HepG2 (cell line): ENCODE results near the gene RCOR3. TPM values are rescaled to one million over a fixed set of nuclear protein-coding genes. Genes with fewer than 3 reads are reported as not detected.

Source experiments
- ATAC-seq: fragments of 200-7000 bp; cut with Tn5 transposase; 3 replicates; pipeline ENCODE4 v1.9.1; 2020; ENCODE audit warnings: mild to moderate bottlenecking, moderate library complexity
- BruUV-seq: library from RNA; stranded (reverse); fragments of 400-500 nt; replicated peaks from 2 replicates; lab custom pipeline; 2021; lab: Mats Ljungman, UMichigan
- CTCF ChIA-PET: fragments of 300-600 bp; formaldehyde crosslinking; extraction: SDS; loops from one replicate; lab custom pipeline; 2021; ENCODE audit warnings: low total read pairs, inconsistent platforms, low intra/inter-chr PET ratio; lab: Yijun Ruan, JAX
- POLR2A ChIA-PET: fragments of 350-600 bp; sonication (Branson Sonifier 250); formaldehyde crosslinking; loops from one replicate; lab custom pipeline; 2020; ENCODE audit warnings: antibody characterized with exemption, inconsistent platforms; lab: Yijun Ruan, JAX
- DNase-seq: peaks from one replicate; pipeline ENCODE4 v3.0.0-alpha.2; 2015; ENCODE audit warnings: low spot score
- FAIRE-seq: peaks from 3 replicates; lab custom pipeline; 2011; peaks lifted over from hg19 to GRCh38; lab: Jason Lieb, UNC
- H2AFZ ChIP-seq: one replicate; pipeline ENCODE4 v1.6.1; 2011; ENCODE audit warnings: low read length, inconsistent platforms
- H3K27ac ChIP-seq: fragments of 300-600 bp; 3 replicates; pipeline ENCODE4 v1.8.0; 2011; ENCODE audit warnings: mixed run types, mild to moderate bottlenecking, mixed read lengths, low read length, inconsistent platforms; ENCODE audit not compliant: insufficient read depth; ENCODE audit errors: extremely low read length
- H3K27me3 ChIP-seq, 2 experiments: fragments of 200-600 bp in 1 of 2; 2 replicates in 1 of 2; 3 replicates in 1 of 2; pipeline versions ENCODE4 v1.6.0 to v1.8.0; 2011; ENCODE audit warnings: low read length in 2 of 2, mild to moderate bottlenecking in 2 of 2, moderate library complexity in 2 of 2, inconsistent platforms in 1 of 2; ENCODE audit not compliant: insufficient read depth in 2 of 2, control insufficient read depth in 1 of 2
- H3K36me3 ChIP-seq, 2 experiments: fragments of 200-600 bp in 1 of 2; replicated peaks in 1 of 2; 2 replicates in 1 of 2; 3 replicates in 1 of 2; pipeline versions ENCODE4 v1.5.1 to v1.8.0; 2011; ENCODE audit warnings: low read length in 2 of 2, inconsistent platforms in 1 of 2; ENCODE audit not compliant: insufficient read depth in 2 of 2, control insufficient read depth in 1 of 2
- H3K4me1 ChIP-seq: 2 replicates; pipeline ENCODE4 v1.5.1; 2012; ENCODE audit warnings: low read length, inconsistent platforms; ENCODE audit not compliant: insufficient read depth
- H3K4me2 ChIP-seq: 2 replicates; pipeline ENCODE4 v1.6.0; 2011; ENCODE audit warnings: low read depth, low read length, inconsistent platforms
- H3K4me3 ChIP-seq, 3 experiments: fragments of 200-600 bp in 1 of 3; sonication (generic), shearing (Covaris generic) in 1 of 3; replicated peaks in 1 of 3; 2 replicates each; pipeline ENCODE4 v1.5.1; 2011 to 2016; ENCODE audit warnings: low read length in 3 of 3, inconsistent platforms in 2 of 3, low read depth in 2 of 3, mild to moderate bottlenecking in 2 of 3, control low read depth in 1 of 3, mixed read lengths in 1 of 3; ENCODE audit not compliant: insufficient read depth in 1 of 3
- H3K79me2 ChIP-seq: one replicate; pipeline ENCODE4 v1.6.1; 2011; ENCODE audit warnings: low read length, inconsistent platforms; ENCODE audit not compliant: insufficient read depth
- H3K9ac ChIP-seq: 2 replicates; pipeline ENCODE4 v1.6.0; 2011; ENCODE audit warnings: mild to moderate bottlenecking, low read depth, low read length, inconsistent platforms; ENCODE audit not compliant: insufficient read depth
- H3K9me3 ChIP-seq: 2 replicates; pipeline ENCODE4 v1.5.1; 2012; ENCODE audit warnings: mild to moderate bottlenecking, low read length
- H4K20me1 ChIP-seq: 2 replicates; pipeline ENCODE4 v1.6.0; 2011; ENCODE audit warnings: inconsistent platforms, mild to moderate bottlenecking, low read length, moderate library complexity; ENCODE audit not compliant: insufficient read depth
- E2F2 ChIP-seq: sonication (generic); formaldehyde crosslinking; IDR thresholded peaks from 2 replicates; pipeline ENCODE4 v1.4.0; 2020; ENCODE audit warnings: missing genetic modification reagents, borderline replicate concordance
- NFAT5 ChIP-seq: sonication (generic); formaldehyde crosslinking; IDR thresholded peaks from 2 replicates; pipeline ENCODE4 v1.4.0; 2020; ENCODE audit warnings: missing genetic modification reagents
- PBX2 ChIP-seq: IDR thresholded peaks from 2 replicates; pipeline ENCODE4 v1.6.1; 2016; ENCODE audit warnings: control low read depth
- REL ChIP-seq: sonication (generic); formaldehyde crosslinking; conservative IDR thresholded peaks from 2 replicates; pipeline ENCODE4 v1.8.0; 2022; ENCODE audit warnings: mild to moderate bottlenecking, missing genetic modification reagents, moderate library complexity
- SP1 ChIP-seq, 2 experiments: fragments of 450-650 bp in 1 of 2; sonication (generic) in 1 of 2; formaldehyde crosslinking in 1 of 2; IDR thresholded peaks; 2 replicates each; pipeline versions ENCODE4 v1.4.0 to v1.6.1; 2016 to 2020; ENCODE audit warnings: missing genetic modification reagents in 1 of 2
- SSRP1 ChIP-seq: IDR thresholded peaks from 2 replicates; pipeline ENCODE4 v1.6.1; 2016; ENCODE audit warnings: control low read depth
- THAP7 ChIP-seq: sonication (generic); formaldehyde crosslinking; IDR thresholded peaks from 2 replicates; pipeline ENCODE4 v1.8.1; 2023; ENCODE audit warnings: mild to moderate bottlenecking, missing genetic modification reagents
- ZBTB3 ChIP-seq: sonication (generic); formaldehyde crosslinking; IDR thresholded peaks from 2 replicates; pipeline ENCODE4 v1.4.0; 2020; ENCODE audit warnings: low read depth, mild to moderate bottlenecking, moderate library complexity, missing genetic modification reagents, borderline replicate concordance
- ZFP90 ChIP-seq: sonication (generic); formaldehyde crosslinking; IDR thresholded peaks from 2 replicates; pipeline ENCODE4 v1.8.0; 2022; ENCODE audit warnings: missing genetic modification reagents, mild to moderate bottlenecking, inconsistent platforms, borderline replicate concordance
- ZNF34 ChIP-seq: sonication (generic); formaldehyde crosslinking; IDR thresholded peaks from 2 replicates; pipeline ENCODE4 v1.4.0; 2020; ENCODE audit warnings: mild to moderate bottlenecking, missing genetic modification reagents, borderline replicate concordance
- ZNF639 ChIP-seq: conservative IDR thresholded peaks from 2 replicates; pipeline ENCODE4 v1.6.1; 2018; ENCODE audit warnings: missing genetic modification reagents
- ZNF773 ChIP-seq: sonication (generic); formaldehyde crosslinking; IDR thresholded peaks from 2 replicates; pipeline ENCODE4 v1.4.0; 2020; ENCODE audit warnings: missing genetic modification reagents, borderline replicate concordance
- ZSCAN12 ChIP-seq: sonication (generic); formaldehyde crosslinking; IDR thresholded peaks from 2 replicates; pipeline ENCODE4 v1.9.0; 2021; ENCODE audit warnings: mild to moderate bottlenecking, missing genetic modification reagents
- ZSCAN20 ChIP-seq: sonication (generic); formaldehyde crosslinking; IDR thresholded peaks from 2 replicates; pipeline ENCODE4 v1.4.0; 2020; ENCODE audit warnings: missing genetic modification reagents, mild to moderate bottlenecking, borderline replicate concordance
- WGBS: methylation state at CpG from one replicate; pipeline ENCODE4 v1.1.6; 2017; ENCODE audit warnings: low lambda C conversion rate; 5-methylcytosine and 5-hydroxymethylcytosine counted together
- in situ Hi-C: cut with HindIII; loops from 2 replicates; pipeline ENCODE4 v1.10.0; 2017; ENCODE audit warnings: low pct_unique_long_range_greater_than_20kb; ENCODE audit not compliant: extremely low pct_ligation_motif_present
- intact Hi-C: fragments of 100-400 bp; cut with micrococcal nuclease; formaldehyde crosslinking; loops from one replicate; pipeline ENCODE4 v1.10.0; 2022; ENCODE audit not compliant: unreplicated experiment
- polyA plus RNA-seq, 8 experiments: library from polyadenylated mRNA; depleted of rRNA in 3 of 8; stranded (reverse) in 7 of 8; unstranded in 1 of 8; fragments of >200 nt; fragmentation: Illumina TruSeq in 4 of 8; extraction: Trizol in 4 of 8; gene quantifications; 2 replicates each; pipeline versions ENCODE4 v1.2.1 to v1.2.3, GENCODE V29; 2011 to 2016; ENCODE audit warnings: low read depth in 4 of 8, missing spikeins in 1 of 8, mixed read lengths in 1 of 8; ENCODE audit not compliant: insufficient read depth in 1 of 8
- total RNA-seq, 5 experiments: library from RNA; depleted of rRNA; stranded (reverse); fragments of >200 nt; fragmentation: Illumina TruSeq; extraction: Trizol; gene quantifications; 2 replicates each; pipeline ENCODE4 v1.2.3, GENCODE V29; 2016; ENCODE audit warnings: low read depth in 1 of 5

Gene RCOR3
- total and polyA plus RNA-seq, 2 of the 13 experiments (the other 11 are each of a cell fraction or from before 2014, with no cell fraction given): 16.8 to 31.6 TPM

GRCh38 chr1:211348547-211348946 is 89.4 kb downstream of the RCOR3 start (continued):
- no peak for TF ChIP-seq NFAT5 (CRISPR knock-in tag)
- no peak for TF ChIP-seq E2F2 (CRISPR knock-in tag)

- Histone ChIP-seq H3K9ac (no peak overlapping the region), H3K79me2 (no peaks in the 10 kb centered on the region), H3K4me2 (no peak overlapping the region), H3K27me3 (no peaks in the 10 kb centered on the region), H3K36me3 (no peaks in the 10 kb centered on the region), H4K20me1 (no peaks in the 10 kb centered on the region), H2AFZ (no peak overlapping the region), H3K4me1 (peaks cover 22% of the 10 kb centered on the region), H3K4me3 (no peak overlapping the region), H3K9me3 (no peaks in the 10 kb centered on the region), H3K27ac (no peak overlapping the region)
- DNase-seq (no peak), ATAC-seq (no peak), FAIRE-seq (no peak)
- POLR2A ChIA-PET: no interaction called here
- CTCF ChIA-PET: no interaction called here
- 93% methylated on average over 2 of the region's 2 CpGs for WGBS
- intact Hi-C loops (no loop called here), in situ Hi-C loops (no loop called here)
- BruUV-seq: no TSS peak
- no peak for TF ChIP-seq ZNF639
- TF ChIP-seq ZNF34: no peak
- TF ChIP-seq ZFP90: no peak
- no peak for TF ChIP-seq ZBTB3
- no peak for TF ChIP-seq ZNF773
- TF ChIP-seq ZSCAN20 (CRISPR knock-in tag): no peak
- no peak for TF ChIP-seq SSRP1 (CRISPR knock-in tag)
- no peak for TF ChIP-seq ZSCAN12 (CRISPR knock-in tag)
- TF ChIP-seq REL (CRISPR knock-in tag): no peak
- no peak for TF ChIP-seq THAP7
- no peak for TF ChIP-seq PBX2
- no peak for TF ChIP-seq SP1 (IDR thresholded peaks at IDR 0.05)
- TF ChIP-seq SP1 (CRISPR knock-in tag; IDR thresholded peaks at IDR 0.05): no peak
Measured at GRCh38 chr1:211349741-211350140, 90.6 kb downstream of the RCOR3 start.
